Amniotic epithelial cell (primary cell): Measurements from ENCODE around the gene ARHGAP25.

Experiments used
- DNase-seq: peaks from one replicate; pipeline ENCODE4 v3.0.0-alpha.2; 2010; ENCODE audit warnings: low read depth

The ARHGAP25 gene

GRCh38 chr2:68717305-68717661, 17.3 kb upstream of the ARHGAP25 start:
- no peak for DNase-seq

GRCh38 chr2:68719912-68720311, 14.7 kb upstream of the ARHGAP25 start:
- DNase-seq = no peak

- DNase-seq = no peak
Measured at GRCh38 chr2:68720665-68721064, 13.9 kb upstream of the ARHGAP25 start.

- DNase-seq = no peak
Measured at GRCh38 chr2:68721482-68722101, 13.0 kb upstream of the ARHGAP25 start.

GRCh38 chr2:68722712-68723111, 11.9 kb upstream of the ARHGAP25 start:
- no peak for DNase-seq

GRCh38 chr2:68723181-68723580, 11.4 kb upstream of the ARHGAP25 start:
- no peak for DNase-seq

GRCh38 chr2:68726100-68726499, 8.5 kb upstream of the ARHGAP25 start:
- no peak for DNase-seq

GRCh38 chr2:68726608-68727367, 7.8 kb upstream of the ARHGAP25 start:
- DNase-seq = no peak

- peak; percentile 77 for DNase-seq
Measured at GRCh38 chr2:68727683-68728375, 6.8 kb upstream of the ARHGAP25 start.

GRCh38 chr2:68730828-68731227, 3.8 kb upstream of the ARHGAP25 start:
- DNase-seq = peak; percentile 70

GRCh38 chr2:68732036-68732932, 2.3 kb upstream of the ARHGAP25 start:
- no peak for DNase-seq

GRCh38 chr2:68733365-68733764, 1.2 kb upstream of the ARHGAP25 start:
- DNase-seq = no peak

- no peak for DNase-seq
Measured at GRCh38 chr2:68734176-68734575, 435 bp upstream of the ARHGAP25 start.

- DNase-seq = no peak
Measured at GRCh38 chr2:68736086-68736485, 1.5 kb downstream of the ARHGAP25 start.

- DNase-seq = no peak
Measured at GRCh38 chr2:68737711-68738110, 3.1 kb downstream of the ARHGAP25 start.

- no peak for DNase-seq
Measured at GRCh38 chr2:68738906-68739594, 4.4 kb downstream of the ARHGAP25 start.

GRCh38 chr2:68739595-68740399, 5.2 kb downstream of the ARHGAP25 start:
- no peak for DNase-seq

- peak; percentile 54 for DNase-seq
Measured at GRCh38 chr2:68740400-68740914, 5.8 kb downstream of the ARHGAP25 start.

- DNase-seq = no peak
Measured at GRCh38 chr2:68741238-68741637, 6.6 kb downstream of the ARHGAP25 start.

- DNase-seq = peak; percentile 46
Measured at GRCh38 chr2:68741805-68742306, 7.2 kb downstream of the ARHGAP25 start.
